H1 (cell line): ENCODE data around the gene PER2. TPM values are rescaled to one million over a fixed set of nuclear protein-coding genes. Genes with fewer than 3 reads are reported as not detected.

ENCODE experiments used
- ASH2L ChIP-seq: fragments of 200-600, 300-600 bp; sonication (generic); IDR thresholded peaks from one replicate; pipeline ENCODE4 v1.7.1; 2017; ENCODE audit warnings: low read length
- CHD2 ChIP-seq: IDR thresholded peaks from 2 replicates; pipeline ENCODE4 v1.6.1; 2012; ENCODE audit warnings: low read length, improper control_type of control experiment
- CTBP2 ChIP-seq: IDR thresholded peaks from 2 replicates; pipeline ENCODE4 v1.7.0; 2011; ENCODE audit warnings: borderline replicate concordance, mild to moderate bottlenecking, moderate library complexity, mixed read lengths, low read length; ENCODE audit not compliant: insufficient read depth, insufficient read length
- EP300 ChIP-seq, 2 experiments: IDR thresholded peaks; 1 replicate in 1 of 2; 2 replicates in 1 of 2; pipeline ENCODE4 v1.6.1; 2011 to 2012; ENCODE audit warnings: low read depth in 2 of 2, low read length in 2 of 2, mild to moderate bottlenecking in 2 of 2, borderline replicate concordance in 1 of 2, inconsistent platforms in 1 of 2, moderate library complexity in 1 of 2
- GABPA ChIP-seq: IDR thresholded peaks from 2 replicates; pipeline ENCODE4 v1.6.1; 2011; ENCODE audit warnings: mild to moderate bottlenecking, low read length, moderate library complexity, borderline replicate concordance; ENCODE audit not compliant: insufficient read depth
- GTF2F1 ChIP-seq: IDR thresholded peaks from 2 replicates; pipeline ENCODE4 v1.6.1; 2012; ENCODE audit warnings: low read depth, low read length, improper control_type of control experiment, borderline replicate concordance
- KDM5A ChIP-seq: fragments of 200-600 bp; IDR thresholded peaks from 2 replicates; pipeline ENCODE4 v1.7.1; 2012; ENCODE audit warnings: mild to moderate bottlenecking, low read length, inconsistent platforms, mixed read lengths
- NANOG ChIP-seq: IDR thresholded peaks from 2 replicates; pipeline ENCODE4 v1.6.1; 2011; ENCODE audit warnings: low read length, low read depth, mild to moderate bottlenecking, inconsistent platforms; ENCODE audit not compliant: insufficient read depth, poor library complexity, severe bottlenecking
- POLR2A ChIP-seq, 2 experiments: IDR thresholded peaks; 1 replicate in 1 of 2; 2 replicates in 1 of 2; pipeline ENCODE4 v1.6.1; 2011; ENCODE audit warnings: low read depth in 2 of 2, low read length in 2 of 2, mild to moderate bottlenecking in 2 of 2; ENCODE audit errors: control extremely low read depth in 1 of 2
- RBBP5 ChIP-seq: IDR thresholded peaks from 2 replicates; pipeline ENCODE4 v1.7.1; 2012; ENCODE audit warnings: low read depth, mild to moderate bottlenecking, inconsistent platforms, low read length, moderate library complexity, borderline replicate concordance
- RXRA ChIP-seq: IDR thresholded peaks from 2 replicates; pipeline ENCODE4 v1.6.1; 2011; ENCODE audit warnings: low read depth, mild to moderate bottlenecking, low read length, moderate library complexity; ENCODE audit not compliant: insufficient read depth
- SAP30 ChIP-seq: fragments of 300-600 bp; sonication (generic); IDR thresholded peaks from 2 replicates; pipeline ENCODE4 v1.7.1; 2012; ENCODE audit warnings: low read length, moderate library complexity, mild to moderate bottlenecking, inconsistent platforms; ENCODE audit not compliant: insufficient read depth, insufficient replicate concordance
- SIRT6 ChIP-seq: IDR thresholded peaks from one replicate; pipeline ENCODE4 v1.7.1; 2012; ENCODE audit warnings: low read length, inconsistent platforms
- SIX5 ChIP-seq: IDR thresholded peaks from 2 replicates; pipeline ENCODE4 v1.6.1; 2011; ENCODE audit warnings: mild to moderate bottlenecking, low read depth, low read length
- SP1 ChIP-seq: IDR thresholded peaks from 2 replicates; pipeline ENCODE4 v1.6.1; 2011; ENCODE audit warnings: low read depth, low read length
- TBP ChIP-seq: IDR thresholded peaks from 2 replicates; pipeline ENCODE4 v1.6.1; 2011; ENCODE audit warnings: low read depth, low read length, improper control_type of control experiment
- YY1 ChIP-seq: IDR thresholded peaks from 2 replicates; pipeline ENCODE4 v1.6.1; 2011; ENCODE audit warnings: low read depth, mild to moderate bottlenecking, low read length
- polyA plus RNA-seq, 7 experiments: library from polyadenylated mRNA; depleted of rRNA in 3 of 7; stranded (reverse) in 5 of 7; unstranded in 2 of 7; fragments of >200 nt in 5 of 7; fragments of 200-250 nt in 2 of 7; gene quantifications; 1 replicate in 5 of 7; 2 replicates in 1 of 7; 4 replicates in 1 of 7; pipeline versions ENCODE4 v1.2.1 to v1.2.3, GENCODE V29; 2011 to 2013; ENCODE audit warnings: missing spikeins in 2 of 7, mixed read lengths in 2 of 7
- total RNA-seq: library from RNA; stranded (reverse); fragmentation: NEBNext Ultra II Directional; extraction: Animal tissue kit (Norgen Biotek cat#: 25700); gene quantifications from 2 replicates; pipeline ENCODE4 v1.2.1, GENCODE V29; 2021
- TF ChIP-seq, protein P1 (sequence below): IDR thresholded peaks from 2 replicates; pipeline ENCODE4 v1.6.1; 2011; ENCODE audit warnings: low read depth, mild to moderate bottlenecking, low read length; ENCODE audit not compliant: insufficient read depth
- TF ChIP-seq, protein P2 (sequence below): IDR thresholded peaks from 2 replicates; pipeline ENCODE4 v1.6.1; 2012; ENCODE audit warnings: inconsistent platforms
- TF ChIP-seq, protein P3 (sequence below), 3 experiments: IDR thresholded peaks; 1 replicate in 2 of 3; 2 replicates in 1 of 3; pipeline versions ENCODE4 v1.5.1 to v1.6.1; 2011; ENCODE audit warnings: low read length in 3 of 3, mild to moderate bottlenecking in 3 of 3, inconsistent platforms in 2 of 3, low read depth in 1 of 3, moderate library complexity in 1 of 3; ENCODE audit not compliant: insufficient read depth in 1 of 3; ENCODE audit errors: control extremely low read depth in 1 of 3

The PER2 gene
- total and polyA plus RNA-seq, 2 of the 8 experiments (the other 6 are each of a cell fraction or from before 2014, with no cell fraction given): 0.91 to 5.5 TPM

DNA sequence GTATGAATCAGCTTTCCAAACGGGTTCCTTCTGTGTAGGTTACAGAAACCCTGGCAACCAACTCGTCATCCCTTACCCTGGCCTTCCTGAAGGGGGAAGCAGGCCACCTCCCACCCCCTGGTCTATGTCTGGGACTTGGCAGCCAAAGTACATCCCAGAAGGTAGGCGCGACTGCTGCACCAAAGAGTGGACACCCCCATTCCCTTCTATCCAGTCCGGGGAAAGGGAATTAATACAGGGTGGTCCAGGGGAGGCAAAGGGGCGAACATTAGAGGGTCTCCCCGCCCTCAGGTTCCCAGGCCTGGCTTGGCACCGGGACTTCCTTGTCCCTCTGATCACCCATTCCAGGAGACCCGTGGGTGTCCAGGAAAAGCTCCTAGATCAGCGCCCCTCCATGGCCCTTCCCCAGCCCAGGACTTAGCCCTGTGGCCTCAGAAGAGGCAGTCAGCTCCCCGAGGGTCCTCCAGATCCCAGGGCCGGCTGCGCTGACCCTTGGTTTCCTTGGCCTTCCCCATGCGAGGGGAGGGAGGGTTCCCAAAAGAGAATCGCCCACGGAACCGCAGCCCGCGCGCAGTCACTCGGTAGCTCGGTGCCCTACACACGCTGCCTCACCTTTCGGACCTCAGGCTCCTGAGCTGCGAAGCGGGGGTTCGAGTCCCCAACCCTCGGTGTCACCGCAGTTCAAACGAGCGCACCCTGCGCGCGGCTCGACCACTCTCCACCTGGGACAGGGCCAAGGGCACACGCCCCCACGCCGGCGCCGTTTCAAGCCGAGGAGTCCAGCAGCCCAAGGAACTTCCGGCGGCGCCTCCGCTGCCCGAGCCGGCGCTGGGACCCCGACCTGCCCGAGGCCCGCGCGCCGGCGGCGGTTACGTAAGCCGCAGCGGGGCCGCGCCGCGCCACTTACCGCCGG is at the start of gene PER2 (continued):
- TF ChIP-seq SIRT6 (no peak), GTF2F1 (no peak), SP1 (no peak), GABPA (peak; percentile 63; the same call in 1 of the 2 replicates), CHD2 (no peak), YY1 (no peak), RXRA (no peak), KDM5A (no peak), RBBP5 (no peak), CTBP2 (no peak), SAP30 (no peak), NANOG (no peak), SIX5 (no peak), POLR2A (IDR thresholded peaks at IDR 0.05; ENCODE audit: control extremely low read depth in 1 of 2, low read depth in 2 of 2, low read length in 2 of 2) (peak in 1 of 2 experiments; percentile 16; a peak in 1 of 3 replicates), EP300 (IDR thresholded peaks at IDR 0.05; ENCODE audit: borderline replicate concordance in 1 of 2, low read depth in 2 of 2, low read length in 2 of 2) (no peak), ASH2L (no peak), TBP (no peak)
- TF ChIP-seq, protein P1, sequence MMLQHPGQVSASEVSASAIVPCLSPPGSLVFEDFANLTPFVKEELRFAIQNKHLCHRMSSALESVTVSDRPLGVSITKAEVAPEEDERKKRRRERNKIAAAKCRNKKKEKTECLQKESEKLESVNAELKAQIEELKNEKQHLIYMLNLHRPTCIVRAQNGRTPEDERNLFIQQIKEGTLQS: no peak
- TF ChIP-seq, protein P2, sequence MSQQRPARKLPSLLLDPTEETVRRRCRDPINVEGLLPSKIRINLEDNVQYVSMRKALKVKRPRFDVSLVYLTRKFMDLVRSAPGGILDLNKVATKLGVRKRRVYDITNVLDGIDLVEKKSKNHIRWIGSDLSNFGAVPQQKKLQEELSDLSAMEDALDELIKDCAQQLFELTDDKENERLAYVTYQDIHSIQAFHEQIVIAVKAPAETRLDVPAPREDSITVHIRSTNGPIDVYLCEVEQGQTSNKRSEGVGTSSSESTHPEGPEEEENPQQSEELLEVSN: no peak
- TF ChIP-seq, protein P3, sequence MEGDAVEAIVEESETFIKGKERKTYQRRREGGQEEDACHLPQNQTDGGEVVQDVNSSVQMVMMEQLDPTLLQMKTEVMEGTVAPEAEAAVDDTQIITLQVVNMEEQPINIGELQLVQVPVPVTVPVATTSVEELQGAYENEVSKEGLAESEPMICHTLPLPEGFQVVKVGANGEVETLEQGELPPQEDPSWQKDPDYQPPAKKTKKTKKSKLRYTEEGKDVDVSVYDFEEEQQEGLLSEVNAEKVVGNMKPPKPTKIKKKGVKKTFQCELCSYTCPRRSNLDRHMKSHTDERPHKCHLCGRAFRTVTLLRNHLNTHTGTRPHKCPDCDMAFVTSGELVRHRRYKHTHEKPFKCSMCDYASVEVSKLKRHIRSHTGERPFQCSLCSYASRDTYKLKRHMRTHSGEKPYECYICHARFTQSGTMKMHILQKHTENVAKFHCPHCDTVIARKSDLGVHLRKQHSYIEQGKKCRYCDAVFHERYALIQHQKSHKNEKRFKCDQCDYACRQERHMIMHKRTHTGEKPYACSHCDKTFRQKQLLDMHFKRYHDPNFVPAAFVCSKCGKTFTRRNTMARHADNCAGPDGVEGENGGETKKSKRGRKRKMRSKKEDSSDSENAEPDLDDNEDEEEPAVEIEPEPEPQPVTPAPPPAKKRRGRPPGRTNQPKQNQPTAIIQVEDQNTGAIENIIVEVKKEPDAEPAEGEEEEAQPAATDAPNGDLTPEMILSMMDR (IDR thresholded peaks at IDR 0.05; ENCODE audit: control extremely low read depth in 1 of 3, insufficient read depth in 1 of 3, low read depth in 1 of 3, low read length in 3 of 3): peak in 1 of 3 experiments; percentile 14; a peak in 2 of 4 replicates
